H7 (cell line): ENCODE data around the gene AGFG2. TPM values are rescaled to one million over a fixed set of nuclear protein-coding genes. Genes with fewer than 3 reads are reported as not detected.

Experiments
- DNase-seq: peaks from one replicate; pipeline ENCODE4 v3.0.0; 2012
- H3K27me3 ChIP-seq: 2 replicates; pipeline ENCODE4 v1.6.0; 2011; ENCODE audit warnings: mild to moderate bottlenecking, low read length; ENCODE audit not compliant: control insufficient read depth, insufficient read depth
- H3K36me3 ChIP-seq: replicated peaks from 2 replicates; pipeline ENCODE4 v1.5.1; 2011; ENCODE audit warnings: low read length; ENCODE audit not compliant: control insufficient read depth, insufficient read depth
- H3K4me3 ChIP-seq: 2 replicates; pipeline ENCODE4 v1.5.1; 2011; ENCODE audit warnings: low read depth, mild to moderate bottlenecking, control low read depth, low read length, moderate library complexity; ENCODE audit not compliant: insufficient read depth
- total RNA-seq: library from RNA; depleted of rRNA; stranded (reverse); fragments of >200 nt; shearing (Covaris generic); gene quantifications from 2 replicates; pipeline ENCODE4 v1.2.3, GENCODE V29; 2014; rRNA removed

Gene AGFG2
- total RNA-seq, 1 experiment from 2014 or later = 4.9 TPM

GRCh38 chr7:100611983-100612729 lies 73.2 kb downstream of the AGFG2 start, which contains the start of gene MOSPD3:
Gene MOSPD3, plus strand, starts transcription at chr7:100612540. Its CDS starts 252 bp downstream, at chr7:100612792.
- peaks cover 2% of the 10 kb centered on the region; the same call in 1 of the 2 replicates for H3K36me3 ChIP-seq
- peak; percentile 100 for DNase-seq
- peak within 1 kb of the TSS; percentile 61 for H3K4me3 ChIP-seq
- peaks cover 5% of the 10 kb centered on the region; the same call in 1 of the 2 replicates for H3K27me3 ChIP-seq

- H3K36me3 ChIP-seq = peaks cover under 1% of the 10 kb centered on the region; the same call in 1 of the 2 replicates
- DNase-seq = peak; percentile 77
- peak overlapping the region; percentile 61 for H3K4me3 ChIP-seq
- H3K27me3 ChIP-seq = peaks cover 5% of the 10 kb centered on the region; the same call in 1 of the 2 replicates
Observed at GRCh38 chr7:100612730-100613390, 73.9 kb downstream of the AGFG2 start.

GRCh38 chr7:100613412-100614175 lies 74.6 kb downstream of the AGFG2 start:
- Histone ChIP-seq H3K27me3 (peaks cover 5% of the 10 kb centered on the region; the same call in 1 of the 2 replicates), H3K4me3 (no peak overlapping the region), H3K36me3 (no peaks in the 10 kb centered on the region)
- no peak for DNase-seq

GRCh38 chr7:100614308-100614861 lies 75.4 kb downstream of the AGFG2 start:
- no peak for DNase-seq
- H3K36me3 ChIP-seq = no peaks in the 10 kb centered on the region
- no peak overlapping the region for H3K4me3 ChIP-seq
- H3K27me3 ChIP-seq = peaks cover 5% of the 10 kb centered on the region; the same call in 1 of the 2 replicates

Other genes with a start within 250 kb of the AGFG2 start
- gene SPDYE3, start 231.5 kb upstream of the AGFG2 start, total RNA-seq = not detected in 2 replicates
- gene PILRB, start 181.1 kb upstream of the AGFG2 start, total RNA-seq = 18.6 and 25.6 TPM in 2 replicates
- gene PILRA, start 165.7 kb upstream of the AGFG2 start, total RNA-seq = 0.28 and 1.6 TPM in 2 replicates
- gene ZCWPW1, start 110.5 kb upstream of the AGFG2 start, total RNA-seq = 0.87 and 1.6 TPM in 2 replicates
- gene MEPCE, start 109.4 kb upstream of the AGFG2 start, total RNA-seq = 47.1 and 50.5 TPM in 2 replicates
- gene PPP1R35, start 102.7 kb upstream of the AGFG2 start, total RNA-seq = 96.6 and 97.8 TPM in 2 replicates
- gene SPACDR, start 74.9 kb upstream of the AGFG2 start, total RNA-seq = 0.11 and 1.1 TPM in 2 replicates
- gene TSC22D4, start 60.0 kb upstream of the AGFG2 start, total RNA-seq = 31.5 and 35.8 TPM in 2 replicates
- gene NYAP1, start 55.3 kb upstream of the AGFG2 start, total RNA-seq = 4.0 and 5.5 TPM in 2 replicates
- 1.3 and 2.4 TPM in 2 replicates for gene SAP25, start 34.7 kb downstream of the AGFG2 start, total RNA-seq
- gene LRCH4, start 46.9 kb downstream of the AGFG2 start, total RNA-seq = 24.2 and 25.1 TPM in 2 replicates
- 0.94 and 1.7 TPM in 2 replicates for gene FBXO24, start 47.1 kb downstream of the AGFG2 start, total RNA-seq
- 22.5 and 24.1 TPM in 2 replicates for gene PCOLCE, start 63.2 kb downstream of the AGFG2 start, total RNA-seq
- gene MOSPD3, start 73.3 kb downstream of the AGFG2 start, total RNA-seq = 18.6 and 21.8 TPM in 2 replicates
- gene TFR2, start 102.3 kb downstream of the AGFG2 start, total RNA-seq = 2.0 and 4.4 TPM in 2 replicates
- 0.30 and 0.90 TPM in 2 replicates for gene ACTL6B, start 117.2 kb downstream of the AGFG2 start, total RNA-seq
- 108 and 122 TPM in 2 replicates for gene GNB2, start 134.5 kb downstream of the AGFG2 start, total RNA-seq
- 48.2 and 66.4 TPM in 2 replicates for gene GIGYF1, start 155.0 kb downstream of the AGFG2 start, total RNA-seq
- 95.0 and 128 TPM in 2 replicates for gene POP7, start 166.9 kb downstream of the AGFG2 start, total RNA-seq
- gene EPO, start 181.3 kb downstream of the AGFG2 start, total RNA-seq = 0.15 TPM in 1 of 2 replicates, not detected in the other
- gene ZAN, start 194.4 kb downstream of the AGFG2 start, total RNA-seq = 0.03 TPM in 1 of 2 replicates, not detected in the other